Esophagus squamous epithelium (tissue), 4 donors: ENCODE measurements around the gene MANSC4.

Experiments
- CTCF ChIP-seq, 6 experiments: fragments of 450-650 bp in 4 of 6; fragments of 200-600 bp in 2 of 6; sonication (generic) in 2 of 6; IDR thresholded peaks; one replicate each; pipeline ENCODE4 v1.5.1; 2016 to 2019; ENCODE audit warnings: antibody characterized with exemption in 6 of 6, mild to moderate bottlenecking in 4 of 6, moderate library complexity in 4 of 6
- POLR2A ChIP-seq, 4 donors: fragments of 450-650 bp; IDR thresholded peaks; one replicate each; pipeline ENCODE4 v1.6.1; 2017; ENCODE audit warnings: antibody characterized with exemption in 4 of 4, mild to moderate bottlenecking in 4 of 4, moderate library complexity in 3 of 4

DNA sequence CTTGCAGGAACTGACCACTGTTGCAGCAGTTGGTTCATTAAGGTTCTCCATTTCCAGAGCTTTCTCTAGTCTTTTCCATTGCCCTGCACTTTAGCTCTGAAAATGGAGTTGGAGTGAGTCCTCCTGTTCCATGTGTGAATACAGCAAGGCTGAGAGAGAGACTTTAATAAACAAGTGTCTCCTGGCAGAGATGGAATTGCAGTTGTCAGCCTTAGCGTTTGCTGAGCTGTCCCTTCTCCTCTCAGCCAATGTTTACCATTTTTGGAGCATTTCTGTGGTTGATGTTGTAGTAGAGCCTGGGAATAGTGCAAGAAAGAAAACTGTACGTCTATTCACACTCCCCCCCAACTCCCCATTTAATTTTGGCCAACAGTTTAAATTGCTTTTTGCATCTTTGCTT is 7.5 kb upstream of the MANSC4 start:
- TF ChIP-seq CTCF (IDR thresholded peaks at IDR 0.05) (no peak), POLR2A (IDR thresholded peaks at IDR 0.05) (no peak)
